ENCODE results near the gene FCGR3B. TPM values are rescaled to one million over a fixed set of nuclear protein-coding genes. Genes with fewer than 3 reads are reported as not detected.
"Not testable (repeated sequence)": the region's sequence is repeated elsewhere in the genome, so short reads cannot be mapped to it uniquely, and the experiment has no call there.

Gene FCGR3B
- total and polyA plus RNA-seq, 2 experiments from 2014 or later, result not detected

GRCh38 chr1:161653971-161654370 is 23.0 kb upstream of the FCGR3B start:
- H3K4me3 ChIP-seq; H3K36me3 ChIP-seq (ENCODE audit: insufficient read depth); ATAC-seq; H3K27ac ChIP-seq (ENCODE audit: low read depth); H3K4me3 Mint-ChIP-seq; H3K36me3 Mint-ChIP-seq (ENCODE audit: low read depth); DNase-seq (ENCODE audit: low spot score); H3K27me3 ChIP-seq (ENCODE audit: insufficient read depth); H3K9me3 Mint-ChIP-seq; H3K4me2 ChIP-seq; H3K4me1 ChIP-seq (ENCODE audit: insufficient read depth); H3K27ac Mint-ChIP-seq; H3K27me3 Mint-ChIP-seq (ENCODE audit: insufficient read depth, low read depth, poor library complexity); H3K9me2 ChIP-seq (ENCODE audit: insufficient read depth); H3K79me2 ChIP-seq (replicated peaks; ENCODE audit: insufficient read depth); H4K20me1 ChIP-seq (replicated peaks; ENCODE audit: insufficient read depth); H3K4me1 Mint-ChIP-seq; H3F3A ChIP-seq (replicated peaks; ENCODE audit: low read depth); H2AFZ ChIP-seq: not testable (repeated sequence)

GRCh38 chr1:161653541-161653940 is 22.6 kb upstream of the FCGR3B start:
- not testable (repeated sequence) for ATAC-seq; DNase-seq (ENCODE audit: low spot score)

GRCh38 chr1:161647507-161648360 is 16.8 kb upstream of the FCGR3B start:
- TF ChIP-seq, protein P1, sequence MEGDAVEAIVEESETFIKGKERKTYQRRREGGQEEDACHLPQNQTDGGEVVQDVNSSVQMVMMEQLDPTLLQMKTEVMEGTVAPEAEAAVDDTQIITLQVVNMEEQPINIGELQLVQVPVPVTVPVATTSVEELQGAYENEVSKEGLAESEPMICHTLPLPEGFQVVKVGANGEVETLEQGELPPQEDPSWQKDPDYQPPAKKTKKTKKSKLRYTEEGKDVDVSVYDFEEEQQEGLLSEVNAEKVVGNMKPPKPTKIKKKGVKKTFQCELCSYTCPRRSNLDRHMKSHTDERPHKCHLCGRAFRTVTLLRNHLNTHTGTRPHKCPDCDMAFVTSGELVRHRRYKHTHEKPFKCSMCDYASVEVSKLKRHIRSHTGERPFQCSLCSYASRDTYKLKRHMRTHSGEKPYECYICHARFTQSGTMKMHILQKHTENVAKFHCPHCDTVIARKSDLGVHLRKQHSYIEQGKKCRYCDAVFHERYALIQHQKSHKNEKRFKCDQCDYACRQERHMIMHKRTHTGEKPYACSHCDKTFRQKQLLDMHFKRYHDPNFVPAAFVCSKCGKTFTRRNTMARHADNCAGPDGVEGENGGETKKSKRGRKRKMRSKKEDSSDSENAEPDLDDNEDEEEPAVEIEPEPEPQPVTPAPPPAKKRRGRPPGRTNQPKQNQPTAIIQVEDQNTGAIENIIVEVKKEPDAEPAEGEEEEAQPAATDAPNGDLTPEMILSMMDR (conservative IDR thresholded peaks at IDR 0.05; ENCODE audit: low read depth in 2 of 2), result peak; percentile 43 to 47
- ATAC-seq (peak; percentile 66), DNase-seq (ENCODE audit: low spot score) (peak; percentile 21)
- H3K27ac Mint-ChIP-seq; H3K4me3 ChIP-seq; H3K4me3 Mint-ChIP-seq; H2AFZ ChIP-seq; H3K79me2 ChIP-seq (replicated peaks; ENCODE audit: insufficient read depth); H3K4me1 Mint-ChIP-seq; H3K27me3 ChIP-seq (ENCODE audit: insufficient read depth); H3K27ac ChIP-seq (ENCODE audit: low read depth); H3K4me1 ChIP-seq (ENCODE audit: insufficient read depth); H4K20me1 ChIP-seq (replicated peaks; ENCODE audit: insufficient read depth); H3K36me3 ChIP-seq (ENCODE audit: insufficient read depth); H3K9me2 ChIP-seq (ENCODE audit: insufficient read depth); H3F3A ChIP-seq (replicated peaks; ENCODE audit: low read depth); H3K9me3 Mint-ChIP-seq; H3K4me2 ChIP-seq; H3K27me3 Mint-ChIP-seq (ENCODE audit: insufficient read depth, low read depth, poor library complexity); H3K36me3 Mint-ChIP-seq (ENCODE audit: low read depth): not testable (repeated sequence)

More at GRCh38 chr1:161653541-161653940, 22.6 kb upstream of the FCGR3B start:
- not testable (repeated sequence) for H3F3A ChIP-seq (replicated peaks; ENCODE audit: low read depth); H4K20me1 ChIP-seq (replicated peaks; ENCODE audit: insufficient read depth); H3K79me2 ChIP-seq (replicated peaks; ENCODE audit: insufficient read depth); H3K4me3 ChIP-seq; H2AFZ ChIP-seq; H3K27ac ChIP-seq (ENCODE audit: low read depth); H3K27me3 Mint-ChIP-seq (ENCODE audit: insufficient read depth, low read depth, poor library complexity); H3K4me2 ChIP-seq; H3K4me3 Mint-ChIP-seq; H3K4me1 Mint-ChIP-seq; H3K36me3 ChIP-seq (ENCODE audit: insufficient read depth); H3K36me3 Mint-ChIP-seq (ENCODE audit: low read depth); H3K4me1 ChIP-seq (ENCODE audit: insufficient read depth); H3K27me3 ChIP-seq (ENCODE audit: insufficient read depth); H3K9me3 Mint-ChIP-seq; H3K9me2 ChIP-seq (ENCODE audit: insufficient read depth); H3K27ac Mint-ChIP-seq

DNA sequence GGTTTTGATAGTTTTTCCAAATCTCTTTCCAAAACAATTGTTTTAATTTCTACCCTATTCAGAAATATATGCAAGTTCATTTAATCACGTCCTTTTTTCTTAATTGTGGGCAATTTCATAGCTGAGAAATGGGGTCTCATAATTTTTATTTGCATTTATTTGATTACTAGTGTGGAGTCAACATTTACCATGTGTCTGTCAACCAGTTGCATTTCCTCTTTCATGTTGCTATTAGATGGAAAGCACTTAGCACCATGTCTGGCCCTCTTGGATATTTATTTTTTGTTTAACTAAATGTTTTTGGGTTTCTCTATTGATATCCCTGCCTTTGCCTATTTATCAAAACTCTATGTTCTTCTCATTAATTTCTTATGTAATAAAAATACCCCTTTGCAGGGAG is 13.9 kb upstream of the FCGR3B start:
- H3K36me3 Mint-ChIP-seq (ENCODE audit: low read depth); H3F3A ChIP-seq (replicated peaks; ENCODE audit: low read depth); H3K27ac Mint-ChIP-seq; H3K27me3 Mint-ChIP-seq (ENCODE audit: insufficient read depth, low read depth, poor library complexity); H3K36me3 ChIP-seq (ENCODE audit: insufficient read depth); H3K4me3 ChIP-seq; ATAC-seq; H2AFZ ChIP-seq; H3K4me1 Mint-ChIP-seq; H3K79me2 ChIP-seq (replicated peaks; ENCODE audit: insufficient read depth); H3K9me2 ChIP-seq (ENCODE audit: insufficient read depth); H3K27ac ChIP-seq (ENCODE audit: low read depth); H4K20me1 ChIP-seq (replicated peaks; ENCODE audit: insufficient read depth); H3K27me3 ChIP-seq (ENCODE audit: insufficient read depth); H3K4me2 ChIP-seq; H3K4me1 ChIP-seq (ENCODE audit: insufficient read depth); H3K9me3 Mint-ChIP-seq; H3K4me3 Mint-ChIP-seq; DNase-seq (ENCODE audit: low spot score): not testable (repeated sequence)

GRCh38 chr1:161643481-161644208 is 12.7 kb upstream of the FCGR3B start:
- DNase-seq (ENCODE audit: low spot score); H3K9me2 ChIP-seq (ENCODE audit: insufficient read depth); H3K4me2 ChIP-seq; H3K27ac Mint-ChIP-seq; H3K36me3 Mint-ChIP-seq (ENCODE audit: low read depth); H3K4me3 ChIP-seq; H3K4me1 ChIP-seq (ENCODE audit: insufficient read depth); H3K27me3 Mint-ChIP-seq (ENCODE audit: insufficient read depth, low read depth, poor library complexity); H3K36me3 ChIP-seq (ENCODE audit: insufficient read depth); H3K27ac ChIP-seq (ENCODE audit: low read depth); H3K9me3 Mint-ChIP-seq; ATAC-seq; H3K79me2 ChIP-seq (replicated peaks; ENCODE audit: insufficient read depth); H2AFZ ChIP-seq; H4K20me1 ChIP-seq (replicated peaks; ENCODE audit: insufficient read depth); H3K4me3 Mint-ChIP-seq; H3K4me1 Mint-ChIP-seq; H3F3A ChIP-seq (replicated peaks; ENCODE audit: low read depth); H3K27me3 ChIP-seq (ENCODE audit: insufficient read depth): not testable (repeated sequence)

- not testable (repeated sequence) for H2AFZ ChIP-seq; H3K36me3 ChIP-seq (ENCODE audit: insufficient read depth); H4K20me1 ChIP-seq (replicated peaks; ENCODE audit: insufficient read depth); H3K4me2 ChIP-seq; H3K79me2 ChIP-seq (replicated peaks; ENCODE audit: insufficient read depth); H3K27me3 ChIP-seq (ENCODE audit: insufficient read depth); H3K36me3 Mint-ChIP-seq (ENCODE audit: low read depth); H3K4me1 Mint-ChIP-seq; H3K9me2 ChIP-seq (ENCODE audit: insufficient read depth); H3K4me3 ChIP-seq; H3K27ac Mint-ChIP-seq; H3K27me3 Mint-ChIP-seq (ENCODE audit: insufficient read depth, low read depth, poor library complexity); H3F3A ChIP-seq (replicated peaks; ENCODE audit: low read depth); H3K4me3 Mint-ChIP-seq; H3K27ac ChIP-seq (ENCODE audit: low read depth); H3K4me1 ChIP-seq (ENCODE audit: insufficient read depth); H3K9me3 Mint-ChIP-seq; ATAC-seq
- peak; percentile 1 for DNase-seq (ENCODE audit: low spot score)
These were observed 11.7 kb upstream of the FCGR3B start for GRCh38 chr1:161642697-161643096.

All from GM23338 (cell line).